ENCODE measurements around the gene EFNA3. TPM values are rescaled to one million over a fixed set of nuclear protein-coding genes. Genes with fewer than 3 reads are reported as not detected.

The EFNA3 gene
- total and polyA plus RNA-seq, 2 experiments from 2014 or later, result 2.7 to 3.0 TPM

DNA sequence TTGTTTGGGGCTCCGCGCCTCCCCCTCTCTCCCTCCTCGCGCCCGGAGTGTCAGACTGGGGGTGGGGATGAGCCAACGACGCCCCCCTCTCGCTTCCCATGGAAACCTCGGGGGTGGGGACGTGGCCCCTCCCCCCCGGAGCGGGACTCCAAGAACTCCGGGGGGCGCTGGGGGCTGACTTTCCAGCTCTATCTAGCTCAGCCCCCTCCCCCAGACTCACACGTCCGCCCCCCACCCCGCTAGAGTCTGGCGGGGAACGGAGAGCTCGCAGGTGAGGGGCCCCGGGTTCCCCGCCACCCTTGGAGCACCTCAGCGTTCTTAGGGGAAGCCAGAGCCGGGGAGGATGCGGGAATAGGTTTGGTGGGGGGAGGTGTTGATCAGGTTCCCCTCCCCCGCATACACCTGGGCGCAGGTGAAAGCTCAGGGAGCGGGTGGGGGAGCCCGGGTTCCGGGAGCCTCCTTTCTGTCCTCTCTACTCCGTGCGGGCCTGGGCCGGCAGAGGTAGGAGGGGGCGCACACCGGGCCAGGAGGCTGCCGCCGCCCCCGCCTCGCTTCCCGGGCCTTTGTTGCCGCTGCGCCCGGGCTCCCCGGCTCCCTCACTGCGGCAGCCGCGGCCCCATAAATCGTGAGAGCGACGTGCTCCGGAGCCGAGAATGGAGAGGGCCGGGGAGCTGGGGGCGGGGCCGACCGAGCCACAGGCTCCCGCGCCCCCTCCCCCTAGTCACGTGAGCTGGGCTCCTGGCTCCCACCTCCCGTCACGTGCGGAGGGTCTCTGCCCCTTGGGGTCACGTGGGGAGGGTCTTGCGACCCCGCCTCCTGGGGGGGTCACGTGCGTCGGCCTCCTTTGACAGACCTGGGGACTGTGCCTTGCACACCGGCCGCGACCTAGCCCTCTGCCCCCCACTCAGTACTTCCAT is 1.9 kb downstream of the EFNA3 start:
- peaks cover 5% of the 10 kb centered on the region; the same call in 1 of the 2 replicates for H3K4me1 ChIP-seq (ENCODE audit: insufficient read depth)
- WGBS, 2 experiments (ENCODE audit: low coverage in 1 of 2, low lambda C conversion rate in 2 of 2, missing lambda C conversion rate in 2 of 2), result 4 to 6% methylated on average over 25 to 67 of the region's 71 CpGs
- H3K9me3 ChIP-seq (ENCODE audit: low read depth), result no peaks in the 10 kb centered on the region
- TF ChIP-seq EZH2 (IDR thresholded peaks at IDR 0.05; ENCODE audit: insufficient read depth, poor library complexity, severe bottlenecking) (no peak), EZH2phosphoT487 (IDR thresholded peaks at IDR 0.05; ENCODE audit: insufficient read depth, low read depth) (no peak)
- no peaks in the 10 kb centered on the region for H3K79me2 ChIP-seq (ENCODE audit: insufficient read depth)
- H2AFZ ChIP-seq, result no peak overlapping the region
- peaks cover 7% of the 10 kb centered on the region for H3F3A ChIP-seq (ENCODE audit: insufficient read depth)
- H3K27ac ChIP-seq, result no peak overlapping the region
- H3K4me2 ChIP-seq (ENCODE audit: unreplicated experiment), result no peak overlapping the region
- no peak overlapping the region for H3K4me3 ChIP-seq
- in situ Hi-C loops (cut with MboI), result no loop called here
- peak; percentile 47 for DNase-seq
- H3K27me3 ChIP-seq (replicated peaks; ENCODE audit: insufficient read depth), result peaks cover 49% of the 10 kb centered on the region
- no peak overlapping the region for H3K9ac ChIP-seq
- no peaks in the 10 kb centered on the region for H4K20me1 ChIP-seq (ENCODE audit: insufficient read depth)
- no peaks in the 10 kb centered on the region for H3K9me2 ChIP-seq (ENCODE audit: insufficient read depth)
- no peaks in the 10 kb centered on the region for H3K36me3 ChIP-seq (ENCODE audit: low read depth)

DNA sequence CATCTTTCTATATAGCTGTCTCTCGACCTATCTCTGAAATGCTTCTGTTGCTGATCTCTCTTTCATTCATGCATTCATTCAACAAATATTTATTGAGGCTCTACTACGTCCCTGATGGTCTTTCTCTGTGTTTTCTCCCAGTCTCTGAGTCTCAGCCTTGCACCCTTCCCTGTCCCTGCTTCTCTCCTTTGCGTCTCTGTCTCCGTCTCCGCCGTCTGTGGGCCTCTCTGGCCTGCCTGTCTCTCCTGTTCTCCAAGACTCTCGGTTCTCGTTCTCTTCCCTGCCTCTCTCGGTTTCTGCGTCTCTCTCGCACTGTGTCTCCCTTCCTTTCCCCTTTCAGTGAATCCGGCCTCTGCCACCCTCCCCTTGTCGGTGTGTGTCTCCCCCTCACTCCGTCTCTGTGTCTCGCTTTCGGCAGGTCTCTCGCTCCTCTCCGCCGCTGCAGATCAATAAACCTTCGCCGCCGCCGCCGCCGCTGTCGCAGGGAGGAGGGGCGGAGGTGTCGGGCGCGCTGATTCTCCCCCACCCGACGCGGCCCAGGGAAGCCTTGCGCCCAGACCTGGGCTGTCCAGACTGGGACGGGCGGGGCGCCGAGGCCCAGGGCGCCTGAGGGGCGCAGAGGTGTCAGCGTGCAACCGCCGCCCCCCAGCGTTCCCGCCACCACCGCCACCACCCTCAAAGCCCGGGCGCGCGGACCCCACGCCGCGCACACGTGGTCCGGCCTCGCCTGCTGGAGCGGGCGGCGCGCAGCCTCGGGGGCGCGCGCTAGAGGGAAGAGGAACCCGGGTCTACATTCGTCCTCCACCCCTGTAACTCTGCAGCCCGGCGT is 3.0 kb downstream of the EFNA3 start:
- Histone ChIP-seq H2AFZ (peak overlapping the region; percentile 57), H3K4me2 (ENCODE audit: unreplicated experiment) (peak overlapping the region; percentile 18), H4K20me1 (ENCODE audit: insufficient read depth) (no peaks in the 10 kb centered on the region), H3K9me2 (ENCODE audit: insufficient read depth) (no peaks in the 10 kb centered on the region), H3K27ac (no peak overlapping the region), H3K4me1 (ENCODE audit: insufficient read depth) (peaks cover 5% of the 10 kb centered on the region; the same call in 1 of the 2 replicates), H3K79me2 (ENCODE audit: insufficient read depth) (no peaks in the 10 kb centered on the region), H3F3A (ENCODE audit: insufficient read depth) (peaks cover 7% of the 10 kb centered on the region), H3K9me3 (ENCODE audit: low read depth) (no peaks in the 10 kb centered on the region), H3K4me3 (peak overlapping the region; percentile 40), H3K27me3 (replicated peaks; ENCODE audit: insufficient read depth) (peaks cover 49% of the 10 kb centered on the region), H3K36me3 (ENCODE audit: low read depth) (no peaks in the 10 kb centered on the region), H3K9ac (no peak overlapping the region)
- DNase-seq, result peak; percentile 40
- WGBS, 2 experiments (ENCODE audit: low coverage in 1 of 2, low lambda C conversion rate in 2 of 2, missing lambda C conversion rate in 2 of 2), result 2 to 3% methylated on average over 29 to 58 of the region's 68 CpGs
- in situ Hi-C loops (cut with MboI), result no loop called here
- TF ChIP-seq EZH2 (IDR thresholded peaks at IDR 0.05; ENCODE audit: insufficient read depth, poor library complexity, severe bottlenecking) (peak; percentile 98), EZH2phosphoT487 (IDR thresholded peaks at IDR 0.05; ENCODE audit: insufficient read depth, low read depth) (no peak; the same call in 1 of the 2 replicates)

DNA sequence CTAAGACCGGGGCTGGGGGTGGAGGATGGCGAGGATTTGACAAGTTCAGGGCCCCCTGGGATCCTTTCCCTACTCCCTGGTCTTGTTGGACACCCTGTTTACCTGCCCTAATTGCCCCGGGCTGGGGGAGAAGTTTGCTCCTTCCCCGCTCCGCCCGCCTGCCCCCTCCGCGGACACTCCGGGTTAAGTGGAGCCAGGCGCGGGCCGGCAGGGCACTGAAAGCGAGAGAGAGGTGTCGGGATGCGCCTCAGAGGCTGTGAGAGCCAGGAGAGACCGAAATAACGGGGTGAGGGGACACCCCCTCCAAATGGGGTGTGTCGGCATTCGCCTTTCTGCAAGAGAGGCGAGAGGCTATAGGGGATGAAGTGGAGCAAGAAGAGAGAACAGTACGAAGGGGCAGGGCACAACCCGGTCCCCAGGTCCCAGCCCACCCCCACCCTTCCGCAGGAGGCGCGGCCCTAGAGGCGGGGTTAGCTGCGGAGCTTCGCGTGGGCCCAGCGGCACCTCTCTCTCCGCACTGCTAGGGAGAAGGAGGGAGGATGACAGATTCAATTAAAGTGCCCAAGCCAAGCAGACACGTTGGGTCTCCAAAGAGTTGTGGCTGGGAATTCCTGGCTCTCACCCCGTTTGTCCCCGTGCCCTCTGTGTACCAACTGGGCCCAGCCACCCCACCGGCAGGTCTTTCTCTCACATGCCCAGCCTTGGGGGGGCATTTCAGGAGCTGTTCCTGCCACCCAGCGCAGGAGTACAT is 3.8 kb downstream of the EFNA3 start:
- H3K4me3 ChIP-seq, result no peak overlapping the region
- in situ Hi-C loops (cut with MboI), result no loop called here
- H3K4me2 ChIP-seq (ENCODE audit: unreplicated experiment), result no peak overlapping the region
- peaks cover 5% of the 10 kb centered on the region; the same call in 1 of the 2 replicates for H3K4me1 ChIP-seq (ENCODE audit: insufficient read depth)
- H3K36me3 ChIP-seq (ENCODE audit: low read depth), result no peaks in the 10 kb centered on the region
- H3K79me2 ChIP-seq (ENCODE audit: insufficient read depth), result no peaks in the 10 kb centered on the region
- H2AFZ ChIP-seq, result no peak overlapping the region
- 5 to 8% methylated on average over 36 of the region's 36 CpGs for WGBS, 2 experiments (ENCODE audit: low coverage in 1 of 2, low lambda C conversion rate in 2 of 2, missing lambda C conversion rate in 2 of 2)
- H4K20me1 ChIP-seq (ENCODE audit: insufficient read depth), result no peaks in the 10 kb centered on the region
- peaks cover 49% of the 10 kb centered on the region for H3K27me3 ChIP-seq (replicated peaks; ENCODE audit: insufficient read depth)
- no peaks in the 10 kb centered on the region for H3K9me2 ChIP-seq (ENCODE audit: insufficient read depth)
- no peaks in the 10 kb centered on the region for H3K9me3 ChIP-seq (ENCODE audit: low read depth)
- peak; percentile 40 for DNase-seq
- no peak overlapping the region for H3K9ac ChIP-seq
- no peak overlapping the region for H3K27ac ChIP-seq
- TF ChIP-seq EZH2 (IDR thresholded peaks at IDR 0.05; ENCODE audit: insufficient read depth, poor library complexity, severe bottlenecking), result no peak
- peak; percentile 93 for TF ChIP-seq EZH2phosphoT487 (IDR thresholded peaks at IDR 0.05; ENCODE audit: insufficient read depth, low read depth)
- peaks cover 7% of the 10 kb centered on the region for H3F3A ChIP-seq (ENCODE audit: insufficient read depth)

Measured in GM23248 (cell line).